ENCODE data around the gene TIPARP.

Gene TIPARP

GRCh38 chr3:156742401-156742800, 68.0 kb downstream of the TIPARP start:
- POLR2A ChIA-PET: interaction anchor here (1.3 kb wide), 1 partner anchor 347 kb away, joined by 3 read pairs; no protein-coding TSS in a partner anchor

GRCh38 chr3:156743859-156744258, 69.5 kb downstream of the TIPARP start:
- POLR2A ChIA-PET: no interaction called here
- Histone ChIP-seq H3K4me3 (ENCODE audit: low read depth, low read length) (no peak overlapping the region), H3K9me3 (ENCODE audit: control insufficient read depth, insufficient read depth, low read depth, low read length) (no peaks in the 10 kb centered on the region), H3K36me3 (ENCODE audit: control insufficient read depth in 2 of 2, insufficient read depth in 1 of 2, low read length in 2 of 2) (no peaks in the 10 kb centered on the region), H3K27ac (ENCODE audit: extremely low read depth, low read depth, low read length) (no peak overlapping the region), H3K4me1 (ENCODE audit: control insufficient read depth, insufficient read depth, low read length) (no peaks in the 10 kb centered on the region)
- CTCF ChIA-PET: no interaction called here
- no peak for TF ChIP-seq AEBP2 (tag by site-specific recombination; IDR thresholded peaks at IDR 0.05; ENCODE audit: borderline replicate concordance)
- no peak for TF ChIP-seq ZNF707 (tag by site-specific recombination; IDR thresholded peaks at IDR 0.05)
- no peak for TF ChIP-seq MYNN (tag by site-specific recombination; IDR thresholded peaks at IDR 0.05; ENCODE audit: borderline replicate concordance)
- no peak for TF ChIP-seq ZNF692 (tag by site-specific recombination; IDR thresholded peaks at IDR 0.05)
- TF ChIP-seq ZNF404 (tag by site-specific recombination; IDR thresholded peaks at IDR 0.05): no peak
- no peak for TF ChIP-seq REPIN1 (tag by site-specific recombination; IDR thresholded peaks at IDR 0.05; ENCODE audit: low read depth)
- no peak for TF ChIP-seq ZNF114 (tag by site-specific recombination; IDR thresholded peaks at IDR 0.05)
- no peak for TF ChIP-seq ZBTB7A (tag by site-specific recombination; IDR thresholded peaks at IDR 0.05; ENCODE audit: low read depth)
- no peak for TF ChIP-seq ZNF555 (tag by site-specific recombination; conservative IDR thresholded peaks at IDR 0.05)
- no peak for TF ChIP-seq TSHZ1 (tag by site-specific recombination; IDR thresholded peaks at IDR 0.05; ENCODE audit: borderline replicate concordance)

More at GRCh38 chr3:156742401-156742800, 68.0 kb downstream of the TIPARP start:
- TF ChIP-seq ELK4 (IDR thresholded peaks at IDR 0.05; ENCODE audit: borderline replicate concordance, low read depth, low read length) (no peak), ZBTB6 (tag by site-specific recombination; IDR thresholded peaks at IDR 0.05) (no peak), ZNF214 (tag by site-specific recombination; IDR thresholded peaks at IDR 0.05; ENCODE audit: borderline replicate concordance) (no peak), ZNF510 (tag by site-specific recombination; IDR thresholded peaks at IDR 0.05; ENCODE audit: insufficient replicate concordance) (no peak), ZNF112 (tag by site-specific recombination; IDR thresholded peaks at IDR 0.05) (no peak), SETDB1 (IDR thresholded peaks at IDR 0.05; ENCODE audit: insufficient read length, low read length) (no peak), ZBTB21 (tag by site-specific recombination; IDR thresholded peaks at IDR 0.05) (no peak), HIC1 (tag by site-specific recombination; IDR thresholded peaks at IDR 0.05) (no peak), ZNF391 (tag by site-specific recombination; IDR thresholded peaks at IDR 0.05; ENCODE audit: borderline replicate concordance, low read depth) (no peak), WT1 (tag by site-specific recombination; IDR thresholded peaks at IDR 0.05) (no peak), MEIS1 (CRISPR knock-in tag; IDR thresholded peaks at IDR 0.05; ENCODE audit: borderline replicate concordance) (no peak), ZSCAN30 (tag by site-specific recombination; IDR thresholded peaks at IDR 0.05) (no peak), ZNF23 (tag by site-specific recombination; IDR thresholded peaks at IDR 0.05; ENCODE audit: borderline replicate concordance) (no peak), ZNF654 (tag by site-specific recombination; IDR thresholded peaks at IDR 0.05; ENCODE audit: low read depth) (no peak), GLI2 (tag by site-specific recombination; IDR thresholded peaks at IDR 0.05; ENCODE audit: borderline replicate concordance, low read depth) (no peak)
- CTCF ChIA-PET: no interaction called here
- Histone ChIP-seq H3K36me3 (ENCODE audit: control insufficient read depth in 2 of 2, insufficient read depth in 1 of 2, low read length in 2 of 2) (no peaks in the 10 kb centered on the region), H3K4me3 (ENCODE audit: low read depth, low read length) (no peak overlapping the region), H3K27ac (ENCODE audit: extremely low read depth, low read depth, low read length) (no peak overlapping the region), H3K4me1 (ENCODE audit: control insufficient read depth, insufficient read depth, low read length) (no peaks in the 10 kb centered on the region), H3K9me3 (ENCODE audit: control insufficient read depth, insufficient read depth, low read depth, low read length) (no peaks in the 10 kb centered on the region)

Measured in HEK293 (cell line).